CD4-positive, alpha-beta memory T cell (primary cell): ENCODE data around the gene OR6C4. TPM values are rescaled to one million over a fixed set of nuclear protein-coding genes. Genes with fewer than 3 reads are reported as not detected.
"Not testable (repeated sequence)": the region's sequence is repeated elsewhere in the genome, so short reads cannot be mapped to it uniquely, and the experiment has no call there.

ENCODE experiments used
- CTCF ChIA-PET: fragments of 350-600 bp; sonication (Branson Sonifier 250); formaldehyde crosslinking; loops from one replicate; lab custom pipeline; 2021; ENCODE audit warnings: inconsistent platforms; ENCODE audit not compliant: partially characterized antibody; lab: Charles Lee
- POLR2A ChIA-PET: fragments of 350-600 bp; sonication (Branson Sonifier 250); formaldehyde crosslinking; loops from one replicate; lab custom pipeline; 2021; ENCODE audit not compliant: partially characterized antibody; lab: Charles Lee
- DNase-seq, 5 donors: peaks; one replicate each; pipeline versions ENCODE4 v3.0.0 to v3.0.0-alpha.2; 2020 to 2022; ENCODE audit warnings: mixed read lengths in 1 of 5
- H3K27ac ChIP-seq: one replicate; pipeline ENCODE4 v1.7.0; 2013; ENCODE audit warnings: low read depth, low read length
- H3K27me3 ChIP-seq: 2 replicates; pipeline ENCODE4 v1.7.0; 2013; ENCODE audit warnings: mild to moderate bottlenecking, low read length, moderate library complexity; ENCODE audit not compliant: insufficient read depth
- H3K36me3 ChIP-seq: 2 replicates; pipeline ENCODE4 v1.7.0; 2013; ENCODE audit warnings: mild to moderate bottlenecking, low read length, moderate library complexity; ENCODE audit not compliant: insufficient read depth
- H3K4me1 ChIP-seq: 2 replicates; pipeline ENCODE4 v1.7.0; 2013; ENCODE audit warnings: mild to moderate bottlenecking, low read length, moderate library complexity; ENCODE audit not compliant: insufficient read depth
- H3K4me3 ChIP-seq, 2 donors: one replicate each; pipeline ENCODE4 v1.7.0; 2013; ENCODE audit warnings: low read length in 2 of 2, mild to moderate bottlenecking in 1 of 2
- H3K9me3 ChIP-seq, 2 donors: one replicate each; pipeline ENCODE4 v1.7.0; 2013; ENCODE audit warnings: low read length in 2 of 2, control low read depth in 1 of 2; ENCODE audit not compliant: control insufficient read depth in 1 of 2
- H3K27ac Mint-ChIP-seq, 7 donors: one replicate each; pipeline ENCODE4 v1.8.0; 2020 to 2021; ENCODE audit warnings: mixed read lengths in 7 of 7, mild to moderate bottlenecking in 6 of 7, inconsistent platforms in 3 of 7, moderate library complexity in 3 of 7
- H3K27me3 Mint-ChIP-seq, 2 donors: one replicate each; pipeline ENCODE4 v1.8.0; 2020 to 2021; ENCODE audit warnings: mixed read lengths in 2 of 2
- H3K36me3 Mint-ChIP-seq, 2 donors: one replicate each; pipeline ENCODE4 v1.8.0; 2020 to 2021; ENCODE audit warnings: mixed read lengths in 2 of 2, inconsistent platforms in 1 of 2, mild to moderate bottlenecking in 1 of 2
- H3K4me1 Mint-ChIP-seq, 4 donors: one replicate each; pipeline ENCODE4 v1.8.0; 2020 to 2021; ENCODE audit warnings: mixed read lengths in 4 of 4, mild to moderate bottlenecking in 1 of 4
- H3K4me3 Mint-ChIP-seq, 8 donors: one replicate each; pipeline ENCODE4 v1.8.0; 2020 to 2021; ENCODE audit warnings: mixed read lengths in 8 of 8, mild to moderate bottlenecking in 7 of 8, moderate library complexity in 6 of 8, inconsistent platforms in 3 of 8
- H3K9me3 Mint-ChIP-seq, 8 donors: one replicate each; pipeline ENCODE4 v1.8.0; 2020 to 2021; ENCODE audit warnings: mixed read lengths in 8 of 8, mild to moderate bottlenecking in 5 of 8, inconsistent platforms in 3 of 8, moderate library complexity in 1 of 8
- intact Hi-C: fragments of 100-400 bp; cut with micrococcal nuclease; formaldehyde crosslinking; loops from one replicate; pipeline ENCODE4 v1.15.1; 2023
- polyA plus RNA-seq, 2 donors: library from polyadenylated mRNA; unstranded; fragments of 300-500 nt; fragmentation: Illumina TruSeq; gene quantifications; one replicate each; pipeline ENCODE4 v1.2.3, GENCODE V29; 2021
- total RNA-seq, 2 experiments: library from RNA; stranded (reverse); gene quantifications; one replicate each; pipeline ENCODE4 v1.2.3, GENCODE V29; 2021

Gene OR6C4
- total RNA-seq (not detected), polyA plus RNA-seq (not detected)

DNA sequence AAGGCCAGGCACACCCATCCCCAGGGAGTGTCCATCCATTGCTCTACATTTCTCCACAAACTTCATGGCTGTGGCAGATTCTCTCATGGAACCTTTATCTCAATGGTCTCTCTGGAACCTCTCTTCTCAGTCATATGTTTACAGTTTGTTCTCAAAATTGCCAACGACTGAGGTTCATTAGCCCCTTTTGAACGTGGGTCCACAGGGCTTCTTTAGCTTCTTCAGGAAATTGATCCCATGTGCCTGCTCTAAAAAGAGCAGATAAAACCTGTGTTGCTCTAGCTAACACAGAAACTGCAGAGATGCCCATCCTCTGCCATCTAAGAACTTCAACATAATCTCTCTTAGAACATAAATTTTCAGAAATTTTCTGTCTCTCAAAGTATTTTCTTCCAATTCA lies at the start of gene OR6C4:
Gene OR6C4 (plus strand): TSS at position 301 of the 400 bp plus-strand sequence. CDS start 1,625 bp downstream, outside the sequence.
- Mint-ChIP-seq H3K4me1 (no peaks in the 10 kb centered on the region), H3K36me3 (peaks cover 0 to 1% of the 10 kb centered on the region in 2 donors), H3K27me3 (peaks cover 26 to 35% of the 10 kb centered on the region in 2 donors), H3K9me3 (peaks cover 2 to 22% (median 8%) of the 10 kb centered on the region in 8 donors), H3K4me3 (no peak within 1 kb of the TSS), H3K27ac (no peak within 1 kb of the TSS)
- Histone ChIP-seq H3K27me3 (no peaks in the 10 kb centered on the region), H3K27ac (no peak within 1 kb of the TSS), H3K36me3 (no peaks in the 10 kb centered on the region), H3K9me3 (no peaks in the 10 kb centered on the region), H3K4me3 (no peak within 1 kb of the TSS), H3K4me1 (no peaks in the 10 kb centered on the region)
- ChIA-PET POLR2A (no interaction called here), CTCF (no interaction called here)
- intact Hi-C loops, result no loop called here
- no peak for DNase-seq

DNA sequence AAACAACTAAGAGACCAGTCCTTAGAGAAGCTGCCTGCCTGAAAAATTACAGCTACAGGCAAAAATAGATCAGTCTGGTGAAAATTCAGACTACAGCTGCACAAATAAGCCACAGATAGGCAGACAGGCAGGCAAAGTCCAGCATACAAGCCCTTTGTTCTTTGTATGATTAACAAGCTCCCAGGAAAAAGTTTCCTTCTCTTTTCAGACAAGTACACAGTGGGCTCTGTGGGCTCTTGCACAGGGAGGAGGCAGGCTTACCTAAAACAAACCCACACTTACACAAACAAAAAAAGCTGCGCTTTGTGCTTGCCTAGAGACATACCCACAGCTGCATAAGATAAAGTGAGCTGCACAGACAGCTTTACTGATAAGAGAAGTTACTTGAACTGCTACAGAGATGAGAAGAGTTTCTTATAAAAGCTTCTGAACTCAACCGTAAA lies 49.6 kb upstream of the OR6C4 start:
- intact Hi-C loops, result no loop called here

DNA sequence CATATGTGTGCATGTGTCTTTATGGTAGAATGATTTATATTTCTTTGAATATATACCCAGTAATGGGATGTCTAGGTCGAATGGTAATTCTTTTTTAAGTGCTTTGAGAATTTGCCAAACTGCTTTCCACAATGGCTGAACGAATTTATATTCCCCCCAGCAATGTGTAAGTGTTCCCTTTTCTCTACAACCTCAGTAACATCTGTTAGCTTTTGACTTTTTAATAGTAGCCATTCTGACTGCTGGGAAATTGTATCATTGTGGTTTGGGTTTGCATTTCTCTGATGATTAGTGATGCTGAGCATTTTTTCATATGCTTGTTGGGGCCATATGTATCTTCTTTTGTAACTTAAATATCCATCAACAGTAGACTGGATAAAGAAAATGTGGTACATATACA lies 47.8 kb upstream of the OR6C4 start:
- H3K4me1 ChIP-seq, result no peaks in the 10 kb centered on the region
- no peak overlapping the region for H3K4me3 ChIP-seq
- intact Hi-C loops, result no loop called here
- ChIA-PET CTCF (no interaction called here), POLR2A (no interaction called here)
- Mint-ChIP-seq H3K9me3 (peaks cover 0 to 5% (median 0%) of the 10 kb centered on the region in 8 donors), H3K36me3 (no peaks in the 10 kb centered on the region), H3K4me3 (no peak overlapping the region), H3K4me1 (peaks cover 0 to 3% (median 0%) of the 10 kb centered on the region in 4 donors), H3K27me3 (peaks cover 4 to 12% of the 10 kb centered on the region in 2 donors), H3K27ac (no peak overlapping the region)
- no peaks in the 10 kb centered on the region for H3K9me3 ChIP-seq
- H3K27me3 ChIP-seq, result no peaks in the 10 kb centered on the region
- DNase-seq, result no peak
- no peaks in the 10 kb centered on the region for H3K36me3 ChIP-seq
- no peak overlapping the region for H3K27ac ChIP-seq

More for the DNA sequence above, 49.6 kb upstream of the OR6C4 start:
- peaks cover 0 to 12% of the 10 kb centered on the region in 2 donors for H3K27me3 Mint-ChIP-seq
- ChIA-PET POLR2A (no interaction called here), CTCF (interaction anchor here (0.9 kb wide), 1 partner anchor 14 kb away, joined by 3 read pairs; no protein-coding TSS in a partner anchor)
- Histone ChIP-seq H3K4me1 (no peaks in the 10 kb centered on the region), H3K9me3 (no peaks in the 10 kb centered on the region), H3K36me3 (no peaks in the 10 kb centered on the region), H3K27ac (no peak overlapping the region), H3K4me3 (no peak overlapping the region), H3K27me3 (no peaks in the 10 kb centered on the region)
- DNase-seq, result no peak
- H3K9me3 Mint-ChIP-seq, result peaks cover 0 to 2% (median 0%) of the 10 kb centered on the region in 8 donors
- no peaks in the 10 kb centered on the region for H3K36me3 Mint-ChIP-seq
- H3K4me1 Mint-ChIP-seq, result peaks cover 0 to 3% (median 0%) of the 10 kb centered on the region in 4 donors
- no peak overlapping the region for H3K27ac Mint-ChIP-seq
- H3K4me3 Mint-ChIP-seq, result no peak overlapping the region

DNA sequence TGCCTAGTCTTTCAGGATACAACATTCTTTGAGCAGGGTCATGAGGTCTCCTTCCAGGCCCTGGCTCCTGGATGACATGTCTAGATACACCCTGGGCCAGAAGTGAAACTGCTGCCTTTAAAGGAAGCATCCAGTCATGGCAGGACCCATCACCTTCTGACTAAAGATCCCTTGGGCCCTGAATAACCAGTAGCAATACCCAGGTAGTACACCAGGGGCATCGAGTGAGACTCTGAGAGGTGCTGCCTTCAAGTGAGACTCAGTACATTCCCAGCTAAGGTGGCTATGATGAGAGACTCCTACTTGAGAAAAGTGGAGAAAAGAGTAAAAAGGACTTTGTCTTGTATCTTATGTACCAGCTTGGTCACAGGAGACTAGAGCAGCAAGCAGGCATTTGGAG lies 33.7 kb upstream of the OR6C4 start:
- no peak overlapping the region for H3K27ac ChIP-seq
- peaks cover 14% of the 10 kb centered on the region in 2 donors for H3K27me3 Mint-ChIP-seq
- peaks cover 0 to 5% (median 2%) of the 10 kb centered on the region in 8 donors for H3K9me3 Mint-ChIP-seq
- intact Hi-C loops, result no loop called here
- H3K27ac Mint-ChIP-seq, result no peak overlapping the region
- ChIA-PET CTCF (no interaction called here), POLR2A (no interaction called here)
- H3K4me1 ChIP-seq, result no peaks in the 10 kb centered on the region
- H3K4me3 ChIP-seq, result no peak overlapping the region
- H3K4me3 Mint-ChIP-seq, result no peak overlapping the region
- no peaks in the 10 kb centered on the region for H3K4me1 Mint-ChIP-seq
- H3K27me3 ChIP-seq, result no peaks in the 10 kb centered on the region
- no peaks in the 10 kb centered on the region for H3K9me3 ChIP-seq
- H3K36me3 Mint-ChIP-seq, result peaks cover 0 to 2% of the 10 kb centered on the region in 2 donors
- DNase-seq, result peak in 1 of 5 donors; percentile 32
- no peaks in the 10 kb centered on the region for H3K36me3 ChIP-seq

DNA sequence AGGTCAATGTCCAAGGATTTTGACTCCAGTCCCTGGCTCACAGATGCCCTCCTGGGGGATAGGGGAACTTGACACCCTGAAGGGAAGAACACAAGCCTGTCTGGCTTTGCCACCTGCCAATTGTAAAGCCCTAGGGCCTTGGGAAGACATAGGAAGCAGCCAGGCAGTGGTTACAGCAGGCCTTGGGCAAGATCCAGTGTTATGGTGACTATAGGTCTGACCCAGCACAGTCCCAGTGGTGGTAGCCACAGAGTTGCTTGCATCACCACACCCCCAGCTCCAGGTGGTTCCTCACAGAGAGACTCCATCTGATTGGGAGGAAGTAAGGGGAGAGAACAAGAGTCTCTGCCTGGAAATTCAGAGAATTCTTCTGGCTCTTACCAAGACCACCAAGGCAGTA lies 33.0 kb upstream of the OR6C4 start:
- H3K27me3 Mint-ChIP-seq, result peaks cover 14% of the 10 kb centered on the region in 2 donors

DNA sequence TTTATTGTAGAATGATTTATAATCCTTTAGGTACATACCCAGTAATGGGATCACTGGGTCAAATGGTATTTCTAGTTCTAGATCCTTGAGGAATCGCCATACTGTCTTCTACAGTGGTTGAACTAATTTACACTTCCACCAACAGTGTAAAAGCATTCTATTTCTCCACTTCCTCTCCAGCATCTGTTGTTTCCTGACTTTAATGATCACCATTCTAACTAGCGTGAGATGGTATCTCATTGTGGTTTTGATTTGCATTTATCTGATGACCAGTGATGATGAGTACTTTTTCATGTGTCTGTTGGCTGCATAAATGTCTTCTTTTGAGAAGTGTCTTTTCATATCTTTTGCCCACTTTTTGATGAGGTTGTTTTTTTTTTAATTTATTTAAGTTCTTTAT lies 1.2 kb upstream of the OR6C4 start:
- Mint-ChIP-seq H3K27me3 (peaks cover 28 to 38% of the 10 kb centered on the region in 2 donors), H3K9me3 (peaks cover 2 to 28% (median 8%) of the 10 kb centered on the region in 8 donors)
- H3K36me3 ChIP-seq, H3K27me3 ChIP-seq, H3K9me3 ChIP-seq, H3K4me1 Mint-ChIP-seq, H3K4me3 ChIP-seq, DNase-seq, POLR2A ChIA-PET, H3K4me1 ChIP-seq, H3K27ac ChIP-seq, CTCF ChIA-PET, H3K4me3 Mint-ChIP-seq, intact Hi-C loops, H3K27ac Mint-ChIP-seq, H3K36me3 Mint-ChIP-seq: not testable (repeated sequence)

More for the DNA sequence above, 33.0 kb upstream of the OR6C4 start:
- DNase-seq, result no peak
- Mint-ChIP-seq H3K4me1 (no peaks in the 10 kb centered on the region), H3K9me3 (peaks cover 0 to 5% (median 4%) of the 10 kb centered on the region in 8 donors), H3K36me3 (peaks cover 0 to 2% of the 10 kb centered on the region in 2 donors), H3K4me3 (no peak overlapping the region), H3K27ac (no peak overlapping the region)
- Histone ChIP-seq H3K4me1 (no peaks in the 10 kb centered on the region), H3K27me3 (no peaks in the 10 kb centered on the region), H3K4me3 (no peak overlapping the region), H3K9me3 (no peaks in the 10 kb centered on the region), H3K36me3 (no peaks in the 10 kb centered on the region), H3K27ac (no peak overlapping the region)
- POLR2A ChIA-PET, result no interaction called here
- CTCF ChIA-PET, result no interaction called here
- intact Hi-C loops, result no loop called here

DNA sequence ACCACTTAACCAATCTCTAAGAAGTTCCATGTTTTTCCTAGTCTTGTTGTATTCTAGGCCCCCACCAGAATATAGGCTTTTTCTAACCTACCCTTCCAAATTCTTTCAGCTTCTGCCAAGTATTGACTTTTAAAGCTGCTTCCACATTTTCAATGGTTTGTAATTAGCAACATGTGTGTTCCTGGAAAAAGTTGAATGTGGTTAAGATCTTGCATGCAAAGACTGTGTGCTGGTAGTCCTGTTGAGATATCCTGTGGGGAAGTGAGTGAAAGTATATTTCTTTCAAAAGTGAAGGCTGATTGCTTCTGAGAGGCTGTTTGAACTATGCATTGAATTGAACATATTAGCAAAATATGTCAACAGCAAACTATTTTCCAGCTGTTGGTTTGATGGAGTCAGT lies 646 bp upstream of the OR6C4 start:
- Mint-ChIP-seq H3K4me3 (no peak overlapping the region), H3K27ac (no peak overlapping the region), H3K36me3 (peaks cover 0 to 1% of the 10 kb centered on the region in 2 donors), H3K27me3 (peaks cover 23 to 35% of the 10 kb centered on the region in 2 donors), H3K4me1 (no peaks in the 10 kb centered on the region), H3K9me3 (peaks cover 2 to 23% (median 8%) of the 10 kb centered on the region in 8 donors)
- H3K27me3 ChIP-seq, result no peaks in the 10 kb centered on the region
- H3K9me3 ChIP-seq, result no peaks in the 10 kb centered on the region
- no peaks in the 10 kb centered on the region for H3K36me3 ChIP-seq
- no peak overlapping the region for H3K27ac ChIP-seq
- H3K4me3 ChIP-seq, result no peak overlapping the region
- CTCF ChIA-PET, result no interaction called here
- DNase-seq, result no peak
- no peaks in the 10 kb centered on the region for H3K4me1 ChIP-seq
- POLR2A ChIA-PET, result no interaction called here
- intact Hi-C loops, result no loop called here
